GM12872 (cell line): ENCODE data around the gene HMBS.

Experiments used
- TF ChIP-seq, protein P1 (sequence below): IDR thresholded peaks from 3 replicates; pipeline ENCODE4 v1.5.1; 2011; ENCODE audit warnings: low read depth, mild to moderate bottlenecking, low read length, moderate library complexity; ENCODE audit not compliant: insufficient read depth

Gene HMBS

DNA sequence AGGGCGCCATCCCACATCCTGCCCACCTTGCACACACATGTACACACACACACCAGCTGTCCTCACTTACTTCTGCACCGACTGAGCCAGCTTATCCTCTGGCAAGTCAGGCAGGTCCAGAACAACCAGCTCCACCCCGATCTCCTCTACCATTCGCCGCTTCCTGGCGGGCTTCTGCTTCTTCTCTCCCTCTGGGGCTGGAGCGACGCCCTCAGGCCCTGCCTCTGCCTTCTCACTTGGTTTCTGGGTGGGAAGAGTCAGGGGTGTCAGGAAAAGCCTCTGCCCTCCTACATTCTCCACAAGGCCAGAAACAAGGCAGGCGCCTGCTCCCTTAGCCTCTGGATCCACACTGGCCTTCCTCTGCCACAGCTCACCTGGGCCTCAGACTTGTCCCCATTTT lies 36.0 kb upstream of the HMBS start:
- TF ChIP-seq, protein P1, sequence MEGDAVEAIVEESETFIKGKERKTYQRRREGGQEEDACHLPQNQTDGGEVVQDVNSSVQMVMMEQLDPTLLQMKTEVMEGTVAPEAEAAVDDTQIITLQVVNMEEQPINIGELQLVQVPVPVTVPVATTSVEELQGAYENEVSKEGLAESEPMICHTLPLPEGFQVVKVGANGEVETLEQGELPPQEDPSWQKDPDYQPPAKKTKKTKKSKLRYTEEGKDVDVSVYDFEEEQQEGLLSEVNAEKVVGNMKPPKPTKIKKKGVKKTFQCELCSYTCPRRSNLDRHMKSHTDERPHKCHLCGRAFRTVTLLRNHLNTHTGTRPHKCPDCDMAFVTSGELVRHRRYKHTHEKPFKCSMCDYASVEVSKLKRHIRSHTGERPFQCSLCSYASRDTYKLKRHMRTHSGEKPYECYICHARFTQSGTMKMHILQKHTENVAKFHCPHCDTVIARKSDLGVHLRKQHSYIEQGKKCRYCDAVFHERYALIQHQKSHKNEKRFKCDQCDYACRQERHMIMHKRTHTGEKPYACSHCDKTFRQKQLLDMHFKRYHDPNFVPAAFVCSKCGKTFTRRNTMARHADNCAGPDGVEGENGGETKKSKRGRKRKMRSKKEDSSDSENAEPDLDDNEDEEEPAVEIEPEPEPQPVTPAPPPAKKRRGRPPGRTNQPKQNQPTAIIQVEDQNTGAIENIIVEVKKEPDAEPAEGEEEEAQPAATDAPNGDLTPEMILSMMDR = no peak

DNA sequence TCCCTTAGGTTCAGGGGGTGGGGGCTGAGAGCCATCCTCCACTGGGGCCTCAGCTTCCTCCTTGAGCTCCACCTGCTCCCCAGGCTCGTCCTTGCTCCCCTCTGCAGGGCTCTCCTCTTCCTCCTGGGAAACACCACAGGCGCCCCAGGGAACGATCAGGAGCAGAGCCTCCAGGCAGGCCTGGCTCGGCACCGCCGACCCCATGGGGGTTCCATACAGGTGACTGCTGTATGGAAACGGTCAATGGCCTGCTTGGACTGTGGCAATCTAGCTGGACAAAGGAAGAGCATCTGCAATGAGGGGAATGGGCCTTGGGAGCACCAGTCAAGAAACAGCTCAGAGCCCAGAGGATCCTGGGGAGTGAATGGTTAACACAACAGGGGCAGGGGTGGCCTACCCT lies 35.6 kb upstream of the HMBS start:
- TF ChIP-seq, protein P1 = no peak

DNA sequence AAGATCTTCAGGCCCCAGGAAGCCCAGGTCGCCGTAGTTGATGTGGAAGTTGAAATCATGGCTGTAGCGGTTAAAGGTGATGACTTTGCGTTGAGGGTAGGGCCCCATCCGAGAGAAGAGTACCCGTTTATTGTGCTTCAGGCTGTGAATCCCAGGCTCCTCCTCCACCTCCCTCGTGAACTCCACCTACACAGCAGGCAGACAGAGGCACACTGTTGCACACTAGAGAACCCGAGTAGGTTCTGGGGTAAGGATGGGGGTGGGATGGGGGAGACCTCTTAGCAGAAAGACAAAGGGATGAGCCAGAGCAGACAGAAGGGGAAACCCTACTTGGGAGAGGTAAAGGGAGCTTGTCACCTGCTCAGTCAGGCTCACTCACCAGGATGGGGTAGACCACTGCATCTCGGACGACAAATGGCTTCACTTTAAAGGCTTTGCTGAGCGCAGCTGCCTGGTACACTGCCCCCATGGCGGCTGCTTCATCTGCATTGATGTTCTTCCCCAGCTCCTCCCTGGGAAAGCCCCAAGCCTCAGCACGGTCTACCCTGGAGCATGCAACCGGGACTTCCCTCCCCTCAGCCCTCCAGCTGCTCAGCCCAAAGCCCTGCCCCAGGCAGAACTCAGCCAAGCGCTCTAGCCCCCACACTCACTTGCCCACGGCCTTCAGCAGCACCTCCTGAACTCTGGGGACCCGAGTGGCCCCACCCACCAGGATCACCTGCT lies 33.1 kb upstream of the HMBS start:
- TF ChIP-seq, protein P1 = no peak

DNA sequence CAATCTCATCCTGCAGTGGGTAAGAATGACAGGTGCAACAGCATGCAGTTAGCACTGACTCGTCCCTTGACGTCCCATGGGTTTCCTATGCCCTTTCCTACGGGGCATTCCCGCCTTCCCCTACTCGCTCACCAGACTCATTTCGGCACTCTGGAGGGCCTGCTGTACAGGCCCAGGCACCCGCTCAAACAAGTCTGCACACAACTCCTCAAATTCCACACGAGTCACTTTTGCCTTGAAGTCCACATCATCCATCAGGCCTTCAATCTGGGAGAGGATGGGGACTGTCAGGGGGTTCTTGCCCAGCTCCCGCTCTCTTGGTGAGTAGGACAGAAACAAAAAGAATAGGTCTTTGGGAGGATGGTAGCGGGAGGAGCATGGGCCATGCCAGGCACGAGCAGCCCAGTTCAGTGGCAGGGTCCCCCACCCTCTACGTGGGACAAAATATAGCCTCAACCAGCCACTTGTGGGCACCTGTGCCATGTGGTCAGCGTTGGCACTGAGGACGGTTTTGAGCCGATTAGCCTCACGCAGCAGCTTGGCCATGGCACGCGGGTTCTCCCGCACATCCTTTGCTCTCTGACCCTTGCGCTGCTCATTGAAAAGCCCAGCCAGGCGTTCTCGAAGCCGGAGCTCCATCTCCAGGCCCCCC lies 32.4 kb upstream of the HMBS start:
- TF ChIP-seq, protein P1 = no peak

DNA sequence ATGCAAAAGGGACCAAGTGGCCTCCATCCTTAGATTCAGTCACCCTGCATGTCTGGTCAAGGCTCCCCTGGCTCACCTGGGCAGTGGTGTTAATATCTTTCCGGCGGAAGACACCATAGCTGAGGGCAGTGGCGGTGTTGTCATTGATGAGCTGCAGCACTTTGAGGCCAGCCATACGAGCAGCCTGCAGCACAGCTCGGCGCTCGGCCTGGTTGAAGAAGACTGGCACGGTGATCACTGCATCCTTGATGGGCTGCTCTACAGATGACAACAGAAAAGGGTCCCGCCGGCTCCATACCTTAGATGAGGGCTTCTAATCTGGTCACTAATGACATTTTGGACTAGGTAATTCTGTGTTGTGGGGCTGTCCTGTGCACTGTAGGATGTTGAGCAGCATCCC lies 30.3 kb upstream of the HMBS start:
- TF ChIP-seq, protein P1 = no peak

DNA sequence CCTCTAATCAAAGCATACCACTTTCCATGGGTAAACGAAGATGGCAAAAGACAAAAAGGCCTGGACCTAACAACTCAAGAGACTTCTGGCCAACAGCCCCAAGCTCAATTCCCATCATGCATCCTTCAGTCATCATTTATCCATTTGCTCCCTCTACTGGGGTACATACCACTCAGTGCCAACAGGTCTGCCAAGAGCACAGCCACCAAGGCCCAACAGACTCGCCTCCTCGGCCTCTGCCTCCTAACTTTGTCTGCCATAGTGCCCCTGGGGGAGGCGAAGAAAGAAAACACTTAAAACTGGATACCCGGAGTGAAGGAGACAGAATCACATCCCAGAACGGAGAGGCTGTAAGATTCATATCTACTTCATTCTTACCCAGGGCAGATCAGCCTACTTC lies 28.8 kb upstream of the HMBS start:
- TF ChIP-seq, protein P1 = peak; percentile 33; the same call in 1 of the 3 replicates

DNA sequence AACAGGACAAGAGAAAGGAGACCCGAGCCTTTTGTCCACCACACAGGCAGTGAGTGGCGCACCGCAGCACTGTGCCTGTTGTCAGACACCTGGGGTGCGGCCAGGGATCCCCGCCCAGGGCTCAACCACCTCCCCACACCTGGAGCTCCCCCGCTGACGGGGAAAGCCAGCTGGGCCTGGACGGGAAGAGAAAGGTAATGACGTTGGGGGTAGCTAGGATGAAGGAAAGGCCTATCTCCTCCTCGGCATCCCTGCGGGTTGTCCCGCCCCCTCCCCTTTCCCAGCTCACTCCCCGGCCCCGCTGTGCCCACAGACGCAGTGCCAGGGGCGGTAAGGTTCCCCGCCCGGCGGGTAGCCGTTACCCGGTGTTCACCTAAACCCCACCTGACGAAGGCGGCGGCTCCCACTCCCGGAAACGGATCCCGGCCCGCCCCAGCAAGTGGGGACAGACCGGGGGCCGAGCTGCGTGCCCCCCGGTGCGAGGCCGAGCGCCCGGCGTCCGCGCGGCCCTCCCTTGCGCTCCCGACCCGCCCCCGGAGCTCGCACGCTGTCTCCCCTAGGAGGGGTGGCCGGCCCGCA lies 28.2 kb upstream of the HMBS start:
- TF ChIP-seq, protein P1 = no peak
